H9 (cell line): ENCODE data around the gene CRYBA1. TPM values are rescaled to one million over a fixed set of nuclear protein-coding genes. Genes with fewer than 3 reads are reported as not detected.
"Not testable (repeated sequence)": the region's sequence is repeated elsewhere in the genome, so short reads cannot be mapped to it uniquely, and the experiment has no call there.

ENCODE experiments used
- DNase-seq: peaks from one replicate; pipeline ENCODE4 v3.0.0-alpha.2; 2017
- H2AFZ ChIP-seq: one replicate; pipeline ENCODE4 v1.6.1; 2013; ENCODE audit warnings: mild to moderate bottlenecking, low read length, control low read depth, moderate library complexity
- H2AK5ac ChIP-seq: 2 replicates; pipeline ENCODE4 v1.6.1; 2013; ENCODE audit warnings: low read length, control low read depth, mixed read lengths; ENCODE audit not compliant: insufficient read length
- H2BK120ac ChIP-seq: one replicate; pipeline ENCODE4 v1.6.1; 2013; ENCODE audit warnings: low read depth, mild to moderate bottlenecking, low read length, control low read depth, inconsistent platforms; ENCODE audit not compliant: poor library complexity, severe bottlenecking
- H2BK12ac ChIP-seq: 2 replicates; pipeline ENCODE4 v1.6.1; 2013; ENCODE audit warnings: low read length, control low read depth, mixed read lengths, low read depth; ENCODE audit not compliant: insufficient read length
- H2BK15ac ChIP-seq: 2 replicates; pipeline ENCODE4 v1.6.1; 2013; ENCODE audit warnings: low read depth, low read length, control low read depth
- H2BK20ac ChIP-seq: one replicate; pipeline ENCODE4 v1.6.1; 2013; ENCODE audit warnings: low read depth, mild to moderate bottlenecking, low read length, control low read depth, inconsistent platforms; ENCODE audit not compliant: poor library complexity, severe bottlenecking
- H2BK5ac ChIP-seq: 2 replicates; pipeline ENCODE4 v1.6.1; 2013; ENCODE audit warnings: low read length, control low read depth, mixed read lengths; ENCODE audit not compliant: insufficient read length
- H3K14ac ChIP-seq: 2 replicates; pipeline ENCODE4 v1.6.1; 2013; ENCODE audit warnings: low read length, control low read depth; ENCODE audit not compliant: insufficient read depth
- H3K18ac ChIP-seq: 2 replicates; pipeline ENCODE4 v1.6.1; 2013; ENCODE audit warnings: low read depth, mild to moderate bottlenecking, mixed read lengths, low read length, control low read depth; ENCODE audit not compliant: insufficient read length
- H3K23ac ChIP-seq: 2 replicates; pipeline ENCODE4 v1.6.1; 2013; ENCODE audit warnings: low read length, control low read depth, mixed read lengths, low read depth; ENCODE audit not compliant: insufficient read length
- H3K23me2 ChIP-seq: 2 replicates; pipeline ENCODE4 v1.6.1; 2013; ENCODE audit warnings: low read depth, mild to moderate bottlenecking, mixed read lengths, low read length, control low read depth; ENCODE audit not compliant: insufficient read length, poor library complexity, severe bottlenecking
- H3K27ac ChIP-seq: 2 replicates; pipeline ENCODE4 v1.5.1; 2013; ENCODE audit warnings: low read length, control low read depth, mixed read lengths, low read depth; ENCODE audit not compliant: insufficient read length
- H3K27me3 ChIP-seq: 2 replicates; pipeline ENCODE4 v1.6.1; 2013; ENCODE audit warnings: low read length, control low read depth, inconsistent platforms; ENCODE audit not compliant: insufficient read depth
- H3K4ac ChIP-seq: 2 replicates; pipeline ENCODE4 v1.6.1; 2013; ENCODE audit warnings: low read depth, mild to moderate bottlenecking, control low read depth, inconsistent platforms, low read length, moderate library complexity
- H3K4me1 ChIP-seq: 2 replicates; pipeline ENCODE4 v1.6.1; 2013; ENCODE audit warnings: low read length, control low read depth, inconsistent platforms; ENCODE audit not compliant: insufficient read depth
- H3K4me2 ChIP-seq: 2 replicates; pipeline ENCODE4 v1.6.1; 2013; ENCODE audit warnings: low read length, control low read depth, mixed read lengths; ENCODE audit not compliant: insufficient read length, insufficient read depth
- H3K56ac ChIP-seq: 2 replicates; pipeline ENCODE4 v1.6.1; 2013; ENCODE audit warnings: low read depth, mild to moderate bottlenecking, mixed read lengths, low read length, control low read depth; ENCODE audit not compliant: insufficient read length
- H3K79me1 ChIP-seq: 2 replicates; pipeline ENCODE4 v1.6.1; 2013; ENCODE audit warnings: low read depth, mild to moderate bottlenecking, moderate library complexity, low read length, control low read depth, inconsistent platforms; ENCODE audit not compliant: insufficient read depth, poor library complexity, severe bottlenecking
- H3K79me2 ChIP-seq: 2 replicates; pipeline ENCODE4 v1.6.1; 2013; ENCODE audit warnings: low read length, control low read depth, inconsistent platforms; ENCODE audit not compliant: insufficient read depth
- H3K9ac ChIP-seq: 2 replicates; pipeline ENCODE4 v1.6.1; 2013; ENCODE audit warnings: low read length, control low read depth, mixed read lengths; ENCODE audit not compliant: insufficient read length; ENCODE audit errors: extremely low read depth
- H3K9me3 ChIP-seq: one replicate; pipeline ENCODE4 v1.6.1; 2013; ENCODE audit warnings: low read depth, low read length, inconsistent platforms; ENCODE audit not compliant: control insufficient read depth
- H3T11ph ChIP-seq: one replicate; pipeline ENCODE4 v1.6.1; 2013; ENCODE audit warnings: mild to moderate bottlenecking, low read length, control low read depth, inconsistent platforms
- H4K20me1 ChIP-seq: one replicate; pipeline ENCODE4 v1.6.1; 2013; ENCODE audit not compliant: control insufficient read depth, insufficient read length, insufficient read depth
- H4K5ac ChIP-seq: 2 replicates; pipeline ENCODE4 v1.6.1; 2013; ENCODE audit warnings: low read depth, mild to moderate bottlenecking, mixed read lengths, low read length, control low read depth; ENCODE audit not compliant: insufficient read length
- H4K8ac ChIP-seq: replicated peaks from 2 replicates; pipeline ENCODE4 v1.6.1; 2013; ENCODE audit warnings: low read length, control low read depth, mixed read lengths, low read depth; ENCODE audit not compliant: insufficient read length
- H4K91ac ChIP-seq: 2 replicates; pipeline ENCODE4 v1.6.1; 2013; ENCODE audit warnings: low read depth, mild to moderate bottlenecking, moderate library complexity, mixed read lengths, low read length, control low read depth; ENCODE audit not compliant: insufficient read length
- H3K27ac Mint-ChIP-seq, 3 experiments: 2 replicates in 2 of 3; 3 replicates in 1 of 3; pipeline ENCODE4 v1.8.0; 2020 to 2021; ENCODE audit warnings: mixed read lengths in 3 of 3, mild to moderate bottlenecking in 1 of 3, moderate library complexity in 1 of 3
- H3K27me3 Mint-ChIP-seq: 2 replicates; pipeline ENCODE4 v1.8.0; 2021; ENCODE audit warnings: low read depth, mild to moderate bottlenecking, moderate library complexity, mixed read lengths
- H3K36me3 Mint-ChIP-seq, 3 experiments: 2 replicates in 2 of 3; 3 replicates in 1 of 3; pipeline ENCODE4 v1.8.0; 2020 to 2021; ENCODE audit warnings: low read depth in 3 of 3, mixed read lengths in 3 of 3; ENCODE audit not compliant: insufficient read depth in 1 of 3
- H3K4me1 Mint-ChIP-seq, 2 experiments: 2 replicates each; pipeline ENCODE4 v1.8.0; 2020; ENCODE audit warnings: mixed read lengths in 2 of 2
- H3K4me3 Mint-ChIP-seq, 2 experiments: 2 replicates in 1 of 2; 3 replicates in 1 of 2; pipeline ENCODE4 v1.8.0; 2020 to 2021; ENCODE audit warnings: mild to moderate bottlenecking in 2 of 2, mixed read lengths in 2 of 2, moderate library complexity in 1 of 2
- H3K9me3 Mint-ChIP-seq, 2 experiments: 2 replicates in 1 of 2; 3 replicates in 1 of 2; pipeline ENCODE4 v1.8.0; 2020; ENCODE audit warnings: mild to moderate bottlenecking in 2 of 2, mixed read lengths in 2 of 2, moderate library complexity in 1 of 2
- WGBS: extraction: QIAGEN DNeasy Blood & Tissue Kit; methylation state at CpG from one replicate; pipeline ENCODE4 v1.1.7; 2013; ENCODE audit warnings: missing lambda C conversion rate, low lambda C conversion rate, mixed read lengths; ENCODE audit not compliant: insufficient read length; ENCODE audit errors: extremely low coverage; 5-methylcytosine and 5-hydroxymethylcytosine counted together
- total RNA-seq: library from RNA; stranded (reverse); gene quantifications from 2 replicates; pipeline ENCODE4 v1.2.1, GENCODE V29; 2021
- TF ChIP-seq, protein P1 (sequence below): fragments of 200-600 bp; sonication (generic); conservative IDR thresholded peaks from 3 replicates; pipeline ENCODE4 v1.8.0; 2021; ENCODE audit warnings: antibody characterized with exemption, mild to moderate bottlenecking

Gene CRYBA1
- total RNA-seq, 1 experiment from 2014 or later, result not detected

DNA sequence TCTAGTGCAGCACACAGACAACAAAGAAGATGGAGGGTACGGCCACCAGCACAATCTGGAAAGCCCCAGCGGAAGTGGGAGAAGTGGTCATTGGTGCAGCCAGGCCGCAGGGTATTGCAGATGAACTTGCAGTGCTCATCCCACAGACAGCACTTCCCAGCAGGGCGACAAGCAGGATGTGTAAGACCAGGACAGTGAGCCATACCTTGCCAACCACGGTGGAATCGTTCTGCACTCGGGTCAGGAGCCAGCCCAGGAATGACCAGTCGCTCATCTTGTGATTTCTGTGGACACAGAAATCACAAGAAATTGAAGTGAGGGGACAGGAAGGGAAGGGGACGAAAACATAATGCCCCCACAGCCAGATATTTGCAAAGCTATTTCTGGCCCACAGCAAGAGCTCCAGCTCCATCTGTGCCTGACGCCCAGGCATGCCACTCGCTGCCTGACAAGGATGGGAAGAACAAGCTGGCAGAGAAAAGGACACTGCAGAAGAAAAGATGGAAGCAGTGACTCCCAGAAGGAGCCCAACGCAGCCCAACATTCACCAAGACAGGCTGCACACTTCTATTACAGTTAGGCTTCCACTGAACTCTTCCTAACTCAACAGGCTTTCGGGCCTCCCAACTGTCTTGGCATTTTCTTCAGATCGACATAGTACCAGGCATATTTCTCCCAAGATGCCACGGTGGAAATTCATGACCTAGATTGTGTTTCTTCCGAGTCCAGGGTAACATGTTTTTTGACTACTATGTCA lies 49.0 kb upstream of the CRYBA1 start:
- no peak overlapping the region for H2BK20ac ChIP-seq
- no peak overlapping the region for H2BK5ac ChIP-seq
- H3K18ac ChIP-seq, result no peak overlapping the region
- H2AK5ac ChIP-seq, result no peak overlapping the region
- H2BK15ac ChIP-seq, result no peak overlapping the region
- Mint-ChIP-seq H3K27ac (peak overlapping the region in 2 of 3 experiments; percentile 23 to 40; a peak in 2 of 7 replicates), H3K4me1 (peaks cover 5 to 6% of the 10 kb centered on the region in 2 experiments; a peak in 3 of 4 replicates), H3K4me3 (no peak overlapping the region), H3K27me3 (peaks cover 1% of the 10 kb centered on the region; the same call in 1 of the 2 replicates), H3K9me3 (no peaks in the 10 kb centered on the region), H3K36me3 (no peaks in the 10 kb centered on the region)
- TF ChIP-seq, protein P1, sequence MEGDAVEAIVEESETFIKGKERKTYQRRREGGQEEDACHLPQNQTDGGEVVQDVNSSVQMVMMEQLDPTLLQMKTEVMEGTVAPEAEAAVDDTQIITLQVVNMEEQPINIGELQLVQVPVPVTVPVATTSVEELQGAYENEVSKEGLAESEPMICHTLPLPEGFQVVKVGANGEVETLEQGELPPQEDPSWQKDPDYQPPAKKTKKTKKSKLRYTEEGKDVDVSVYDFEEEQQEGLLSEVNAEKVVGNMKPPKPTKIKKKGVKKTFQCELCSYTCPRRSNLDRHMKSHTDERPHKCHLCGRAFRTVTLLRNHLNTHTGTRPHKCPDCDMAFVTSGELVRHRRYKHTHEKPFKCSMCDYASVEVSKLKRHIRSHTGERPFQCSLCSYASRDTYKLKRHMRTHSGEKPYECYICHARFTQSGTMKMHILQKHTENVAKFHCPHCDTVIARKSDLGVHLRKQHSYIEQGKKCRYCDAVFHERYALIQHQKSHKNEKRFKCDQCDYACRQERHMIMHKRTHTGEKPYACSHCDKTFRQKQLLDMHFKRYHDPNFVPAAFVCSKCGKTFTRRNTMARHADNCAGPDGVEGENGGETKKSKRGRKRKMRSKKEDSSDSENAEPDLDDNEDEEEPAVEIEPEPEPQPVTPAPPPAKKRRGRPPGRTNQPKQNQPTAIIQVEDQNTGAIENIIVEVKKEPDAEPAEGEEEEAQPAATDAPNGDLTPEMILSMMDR, result no peak
- WGBS, result no CpG with 5 or more reads among the region's 16 CpGs
- no peak overlapping the region for H4K8ac ChIP-seq
- no peak overlapping the region for H2BK120ac ChIP-seq
- H3K14ac ChIP-seq, result no peak overlapping the region
- no peak overlapping the region for H3K23ac ChIP-seq
- H2AFZ ChIP-seq, result no peak overlapping the region
- H3K4me2 ChIP-seq, result no peak overlapping the region
- no peak overlapping the region for H3K27ac ChIP-seq
- no peak for DNase-seq
- H4K5ac ChIP-seq, result no peak overlapping the region
- no peak overlapping the region for H2BK12ac ChIP-seq
- no peaks in the 10 kb centered on the region for H4K20me1 ChIP-seq
- no peak overlapping the region for H3T11ph ChIP-seq
- H3K79me1 ChIP-seq, result no peaks in the 10 kb centered on the region
- no peaks in the 10 kb centered on the region for H3K9me3 ChIP-seq
- no peak overlapping the region for H4K91ac ChIP-seq
- H3K79me2 ChIP-seq, result no peaks in the 10 kb centered on the region
- no peaks in the 10 kb centered on the region for H3K4me1 ChIP-seq
- no peak overlapping the region for H3K9ac ChIP-seq
- no peak overlapping the region for H3K4ac ChIP-seq
- no peak overlapping the region for H3K56ac ChIP-seq
- H3K23me2 ChIP-seq, result no peaks in the 10 kb centered on the region
- no peaks in the 10 kb centered on the region for H3K27me3 ChIP-seq

DNA sequence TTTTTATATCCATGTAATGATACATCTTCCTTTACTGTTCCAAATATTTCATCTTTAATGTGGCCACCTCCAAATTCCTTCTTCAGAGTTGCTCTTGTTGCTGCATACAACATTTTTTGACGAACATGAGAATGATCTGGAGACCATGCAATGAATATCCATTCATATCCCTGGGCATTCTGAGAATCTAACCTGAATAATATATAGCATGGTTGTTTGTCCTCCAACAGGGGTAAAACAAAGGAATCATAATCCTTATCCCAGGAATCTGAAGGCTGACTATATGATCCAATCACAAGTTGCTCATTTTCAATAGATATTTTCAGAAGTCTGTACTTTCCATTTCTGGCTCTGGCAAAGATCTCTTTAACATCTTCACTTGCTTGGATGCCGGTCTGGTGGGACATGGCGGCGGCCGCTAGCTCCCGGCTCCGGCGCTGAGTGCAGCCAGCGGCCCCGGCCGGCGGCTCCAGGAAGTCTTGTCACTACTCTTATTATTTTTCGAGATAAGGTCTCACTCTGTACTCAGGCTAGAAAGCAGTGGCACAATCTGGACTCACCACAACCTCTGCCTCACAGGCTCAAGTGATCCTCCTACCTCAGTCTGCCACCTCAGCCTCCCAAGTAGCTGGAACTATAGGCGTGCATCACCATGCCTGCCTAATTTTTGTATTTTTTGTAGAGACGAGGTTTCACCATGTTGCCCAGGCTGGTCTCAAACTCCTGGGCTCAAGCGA lies 42.4 kb upstream of the CRYBA1 start:
- H3K4ac ChIP-seq, H3K36me3 Mint-ChIP-seq, H3K9ac ChIP-seq, H2AK5ac ChIP-seq, H3K9me3 ChIP-seq, H3K9me3 Mint-ChIP-seq, H2BK120ac ChIP-seq, H3K27me3 Mint-ChIP-seq, H2AFZ ChIP-seq, H4K8ac ChIP-seq, H2BK20ac ChIP-seq, H3K14ac ChIP-seq, H2BK12ac ChIP-seq, H3K23ac ChIP-seq, H3K18ac ChIP-seq, H2BK5ac ChIP-seq, H3K27me3 ChIP-seq, H3K79me1 ChIP-seq, H3K27ac ChIP-seq, H3K4me1 ChIP-seq, H3K56ac ChIP-seq, H3K27ac Mint-ChIP-seq, H2BK15ac ChIP-seq, H3K79me2 ChIP-seq, H4K91ac ChIP-seq, H3K4me2 ChIP-seq, H3K23me2 ChIP-seq, H3T11ph ChIP-seq, H4K5ac ChIP-seq, DNase-seq, H3K4me3 Mint-ChIP-seq, H4K20me1 ChIP-seq: not testable (repeated sequence)
- no CpG with 5 or more reads among the region's 16 CpGs for WGBS
- peaks cover 17 to 19% of the 10 kb centered on the region in 2 experiments for H3K4me1 Mint-ChIP-seq
